Head of caudate nucleus (tissue), 42 donors: Measurements from ENCODE around the gene TTYH1.
A peak's percentile ranks its signal among the peaks of the same experiment; 100 is the strongest.
"Not testable (repeated sequence)": the region's sequence is repeated elsewhere in the genome, so short reads cannot be mapped to it uniquely, and the experiment has no call there.

Experiments used
- DNase-seq, 42 donors: peaks; one replicate each; pipeline versions ENCODE4 v3.0.0 to v3.0.0-alpha.2; 2020 to 2021; ENCODE audit warnings: mixed read lengths in 7 of 42
- intact Hi-C: fragments of 100-400 bp; cut with DNase I; formaldehyde crosslinking; loops from one replicate; pipeline ENCODE4 v1.15.0; 2022

Gene TTYH1

GRCh38 chr19:54415208-54415900 lies at the start of gene TTYH1:
Gene TTYH1 (plus strand): TSS chr19:54415464. CDS start chr19:54415553, 89 bp downstream.
- intact Hi-C loops, result no loop called here
- peak in 39 of 42 donors; percentile 62 to 92 (median 82) for DNase-seq

GRCh38 chr19:54365798-54366197 lies 49.5 kb upstream of the TTYH1 start:
- DNase-seq, intact Hi-C loops: not testable (repeated sequence)

DNA sequence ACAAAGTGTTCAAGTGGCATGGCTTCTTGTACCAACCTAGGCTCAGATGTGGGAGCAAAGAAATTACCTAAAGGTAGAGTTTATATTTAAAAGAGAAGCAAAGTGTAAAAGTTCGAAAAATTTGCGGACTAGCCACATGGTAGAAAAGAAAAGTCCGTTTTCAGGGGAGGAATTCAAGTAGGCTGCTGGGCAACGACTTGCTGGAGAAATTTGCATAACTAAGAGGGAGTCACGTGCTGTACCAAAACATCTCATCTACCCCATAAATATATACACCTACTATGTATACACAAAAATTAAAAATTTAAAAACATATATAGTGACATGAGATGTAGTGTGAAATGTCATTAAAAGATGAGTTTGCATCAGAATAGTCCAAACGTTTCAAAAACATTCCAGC lies 48.5 kb upstream of the TTYH1 start:
- DNase-seq, result no peak
- intact Hi-C loops, result no loop called here

GRCh38 chr19:54369082-54369687 lies 46.1 kb upstream of the TTYH1 start:
- DNase-seq, result no peak
- intact Hi-C loops, result no loop called here

- intact Hi-C loops, DNase-seq: not testable (repeated sequence)
Observed at GRCh38 chr19:54369688-54370433, 45.4 kb upstream of the TTYH1 start.

GRCh38 chr19:54370434-54370796 lies 44.8 kb upstream of the TTYH1 start:
- DNase-seq, intact Hi-C loops: not testable (repeated sequence)

GRCh38 chr19:54371453-54371852 lies 43.8 kb upstream of the TTYH1 start:
- not testable (repeated sequence) for DNase-seq

DNA sequence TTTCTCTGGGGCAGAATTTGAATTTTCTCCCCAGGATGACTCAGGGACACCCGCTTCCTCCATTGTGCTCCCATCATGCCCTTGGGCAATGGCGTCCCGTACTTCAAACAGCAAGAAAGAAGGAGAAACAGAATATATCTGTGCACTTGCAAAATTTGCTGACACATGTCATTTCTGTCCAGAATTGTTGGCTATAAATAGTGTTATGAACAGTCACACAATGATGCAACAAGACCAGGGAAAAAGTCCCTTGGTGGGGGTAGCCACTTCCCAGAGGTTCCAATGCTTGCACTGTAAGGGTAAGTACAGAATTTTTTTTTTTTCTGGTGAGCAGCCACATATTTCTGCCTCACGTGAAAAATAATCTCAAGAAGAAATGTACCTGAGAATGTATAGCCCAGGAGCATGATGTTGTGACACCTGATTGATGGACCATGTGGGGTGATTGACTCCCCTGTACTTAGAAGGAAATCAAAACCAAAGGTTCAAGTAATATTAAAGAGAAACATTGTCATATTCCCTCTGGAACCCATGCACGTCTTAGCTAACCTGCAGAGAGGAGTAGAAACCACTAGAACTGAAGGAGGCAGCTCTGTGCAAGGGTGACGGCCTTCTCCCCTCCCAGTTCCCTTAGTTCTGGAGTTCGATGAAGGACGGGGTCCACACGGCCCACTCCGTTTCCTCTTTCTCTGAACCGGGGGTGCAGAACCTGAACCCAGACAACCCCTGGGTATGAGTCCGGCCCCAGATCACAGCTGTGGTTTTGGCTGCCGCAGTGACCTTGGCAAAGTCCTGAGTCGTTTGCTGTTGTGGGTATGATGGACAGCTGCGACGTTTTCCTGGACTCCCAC lies 41.3 kb upstream of the TTYH1 start:
- DNase-seq, result no peak
- intact Hi-C loops, result no loop called here

More at GRCh38 chr19:54371453-54371852, 43.8 kb upstream of the TTYH1 start:
- intact Hi-C loops, result not testable (repeated sequence)

DNA sequence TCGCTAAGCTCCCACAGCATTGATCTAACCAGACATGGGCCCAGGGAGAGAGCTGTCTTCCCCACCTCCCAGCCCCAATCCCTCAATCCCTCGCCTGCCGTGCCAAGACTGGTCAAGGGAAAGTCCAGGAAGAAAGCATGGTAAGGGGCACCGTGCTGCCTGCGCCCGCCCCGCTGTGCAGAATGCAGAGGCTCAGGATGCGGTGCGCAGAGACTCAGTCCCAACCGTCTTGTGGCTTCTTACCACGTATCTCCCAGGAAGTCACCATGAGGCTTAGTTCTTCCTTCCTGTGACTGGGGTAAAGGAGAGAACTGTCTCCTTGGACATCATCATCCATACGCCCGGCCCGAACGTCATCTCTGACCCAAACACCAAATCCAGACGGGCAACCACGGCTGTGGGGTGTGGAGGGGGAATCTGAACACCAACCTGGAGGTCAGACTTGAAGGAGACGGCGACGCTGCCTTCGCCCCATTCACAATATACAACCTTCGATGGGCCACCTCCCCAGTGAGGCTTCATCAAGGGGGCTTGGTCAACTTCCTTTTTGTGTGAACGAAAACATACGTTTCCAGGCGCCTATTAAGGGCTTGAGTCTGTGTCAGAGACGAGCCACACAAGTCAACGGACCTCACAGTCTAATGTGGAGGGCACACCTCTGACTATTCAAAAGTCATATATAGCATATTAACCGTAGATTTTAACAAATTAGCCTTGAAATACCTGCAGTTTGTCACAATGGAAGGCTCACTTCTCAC lies 39.9 kb upstream of the TTYH1 start:
- intact Hi-C loops, result not testable (repeated sequence)

GRCh38 chr19:54376610-54377285 lies 38.5 kb upstream of the TTYH1 start:
- DNase-seq, result no peak
- intact Hi-C loops, result no loop called here

More for the DNA sequence above, 39.9 kb upstream of the TTYH1 start:
- DNase-seq, result peak in 1 of 42 donors; percentile 14

GRCh38 chr19:54379187-54379678 lies 36.0 kb upstream of the TTYH1 start:
- peak in 18 of 42 donors; percentile 15 to 65 (median 43) for DNase-seq
- intact Hi-C loops, result no loop called here

DNA sequence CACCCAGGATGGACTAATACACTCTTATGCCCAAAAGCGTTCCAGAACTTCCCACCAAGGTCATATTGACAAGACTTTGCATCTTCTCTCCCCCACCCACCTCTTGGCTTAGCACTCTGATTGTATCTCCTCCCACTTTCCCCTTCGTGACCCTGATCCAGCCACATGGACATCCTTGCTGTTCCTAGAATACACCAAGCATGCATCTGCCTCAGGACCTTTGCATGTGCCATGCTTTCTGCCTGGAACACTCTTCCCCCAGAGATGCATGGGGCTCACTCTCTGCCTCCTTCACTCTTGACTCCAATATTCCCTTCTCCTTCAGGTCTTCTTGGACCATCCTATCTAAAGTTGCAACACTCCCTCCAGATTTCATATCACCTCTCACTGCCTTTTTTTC lies 34.4 kb upstream of the TTYH1 start:
- DNase-seq, result no peak
- intact Hi-C loops, result no loop called here

GRCh38 chr19:54382041-54382440 lies 33.2 kb upstream of the TTYH1 start:
- intact Hi-C loops, DNase-seq: not testable (repeated sequence)

DNA sequence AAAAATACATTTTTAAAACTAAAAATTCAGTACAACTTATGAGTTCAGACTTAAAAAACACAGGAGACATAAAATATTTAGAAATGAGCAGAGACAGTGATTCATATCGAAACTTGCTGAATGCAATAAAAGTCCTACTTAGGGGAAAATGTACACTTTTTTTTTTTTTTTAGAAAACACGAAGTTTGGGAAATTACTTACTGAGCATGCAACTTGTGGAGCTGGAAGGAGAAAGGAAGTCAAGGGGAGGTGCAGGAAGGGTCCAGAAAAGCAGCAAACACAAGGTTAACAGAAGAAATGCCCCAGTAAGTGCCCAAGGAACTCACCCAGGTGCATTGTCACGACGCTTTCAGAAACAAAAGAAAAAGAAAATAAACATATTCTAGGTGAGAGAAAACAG lies 31.9 kb upstream of the TTYH1 start:
- intact Hi-C loops, result no loop called here
- DNase-seq, result no peak

GRCh38 chr19:54387991-54388801 lies 27.1 kb upstream of the TTYH1 start:
- DNase-seq, result peak in 20 of 42 donors; percentile 10 to 69 (median 35)
- intact Hi-C loops, result no loop called here

GRCh38 chr19:54388802-54389139 lies 26.5 kb upstream of the TTYH1 start:
- intact Hi-C loops, result no loop called here

GRCh38 chr19:54389553-54389952 lies 25.7 kb upstream of the TTYH1 start:
- no peak for DNase-seq
- intact Hi-C loops, result no loop called here

More at GRCh38 chr19:54388802-54389139, 26.5 kb upstream of the TTYH1 start:
- no peak for DNase-seq
